H1 (cell line): ENCODE measurements around the gene CPTP. TPM values are rescaled to one million over a fixed set of nuclear protein-coding genes. Genes with fewer than 3 reads are reported as not detected.

Experiments used
- ATF3 ChIP-seq: IDR thresholded peaks from 2 replicates; pipeline ENCODE4 v1.6.1; 2011; ENCODE audit warnings: low read depth, mild to moderate bottlenecking, low read length; ENCODE audit not compliant: insufficient read depth
- BACH1 ChIP-seq: IDR thresholded peaks from 2 replicates; pipeline ENCODE4 v1.6.1; 2012; ENCODE audit warnings: low read length, improper control_type of control experiment
- CREB1 ChIP-seq: IDR thresholded peaks from 2 replicates; pipeline ENCODE4 v1.6.1; 2012; ENCODE audit warnings: inconsistent platforms
- CTBP2 ChIP-seq: IDR thresholded peaks from 2 replicates; pipeline ENCODE4 v1.7.0; 2011; ENCODE audit warnings: borderline replicate concordance, mild to moderate bottlenecking, moderate library complexity, mixed read lengths, low read length; ENCODE audit not compliant: insufficient read depth, insufficient read length
- EGR1 ChIP-seq: IDR thresholded peaks from 2 replicates; pipeline ENCODE4 v1.6.1; 2011; ENCODE audit warnings: low read depth, low read length, borderline replicate concordance
- FOSL1 ChIP-seq: IDR thresholded peaks from 2 replicates; pipeline ENCODE4 v1.6.1; 2011; ENCODE audit warnings: mild to moderate bottlenecking, low read depth, low read length, moderate library complexity; ENCODE audit not compliant: insufficient read depth
- GABPA ChIP-seq: IDR thresholded peaks from 2 replicates; pipeline ENCODE4 v1.6.1; 2011; ENCODE audit warnings: mild to moderate bottlenecking, low read length, moderate library complexity, borderline replicate concordance; ENCODE audit not compliant: insufficient read depth
- HDAC2 ChIP-seq, 2 experiments: fragments of 300-600 bp in 1 of 2; sonication (generic) in 1 of 2; IDR thresholded peaks; 2 replicates each; pipeline ENCODE4 v1.6.1; 2011 to 2012; ENCODE audit warnings: low read depth in 2 of 2, low read length in 2 of 2, mild to moderate bottlenecking in 2 of 2, moderate library complexity in 2 of 2, borderline replicate concordance in 1 of 2, inconsistent platforms in 1 of 2
- HDAC6 ChIP-seq: IDR thresholded peaks from one replicate; pipeline ENCODE4 v1.7.1; 2012; ENCODE audit warnings: low read depth, mild to moderate bottlenecking, inconsistent platforms, low read length, moderate library complexity
- JUND ChIP-seq: IDR thresholded peaks from 2 replicates; pipeline ENCODE4 v1.6.1; 2011; ENCODE audit warnings: mild to moderate bottlenecking, improper control_type of control experiment, low read length
- NANOG ChIP-seq: IDR thresholded peaks from 2 replicates; pipeline ENCODE4 v1.6.1; 2011; ENCODE audit warnings: low read length, low read depth, mild to moderate bottlenecking, inconsistent platforms; ENCODE audit not compliant: insufficient read depth, poor library complexity, severe bottlenecking
- PHF8 ChIP-seq: fragments of 200-600 bp; sonication (generic); conservative IDR thresholded peaks from 2 replicates; pipeline ENCODE4 v1.7.1; 2012; ENCODE audit warnings: low read depth, mild to moderate bottlenecking, inconsistent platforms, low read length, moderate library complexity
- POU5F1 ChIP-seq: IDR thresholded peaks from 2 replicates; pipeline ENCODE4 v1.6.1; 2011; ENCODE audit warnings: low read depth, mild to moderate bottlenecking, low read length, moderate library complexity
- SUZ12 ChIP-seq: fragments of 200-600 bp; sonication (generic); IDR thresholded peaks from 2 replicates; pipeline ENCODE4 v1.6.1; 2012; ENCODE audit warnings: mild to moderate bottlenecking, inconsistent platforms, low read length, moderate library complexity, mixed read lengths
- TAF1 ChIP-seq: IDR thresholded peaks from 2 replicates; pipeline ENCODE4 v1.6.1; 2011; ENCODE audit warnings: mild to moderate bottlenecking, low read depth, low read length
- polyA plus RNA-seq, 7 experiments: library from polyadenylated mRNA; depleted of rRNA in 3 of 7; stranded (reverse) in 5 of 7; unstranded in 2 of 7; fragments of >200 nt in 5 of 7; fragments of 200-250 nt in 2 of 7; gene quantifications; 1 replicate in 5 of 7; 2 replicates in 1 of 7; 4 replicates in 1 of 7; pipeline versions ENCODE4 v1.2.1 to v1.2.3, GENCODE V29; 2011 to 2013; ENCODE audit warnings: missing spikeins in 2 of 7, mixed read lengths in 2 of 7
- total RNA-seq: library from RNA; stranded (reverse); fragmentation: NEBNext Ultra II Directional; extraction: Animal tissue kit (Norgen Biotek cat#: 25700); gene quantifications from 2 replicates; pipeline ENCODE4 v1.2.1, GENCODE V29; 2021
- TF ChIP-seq, protein P1 (sequence below): IDR thresholded peaks from 2 replicates; pipeline ENCODE4 v1.6.1; 2012; ENCODE audit warnings: low read length, inconsistent platforms
- TF ChIP-seq, protein P2 (sequence below): IDR thresholded peaks from 2 replicates; pipeline ENCODE4 v1.6.1; 2012; ENCODE audit warnings: inconsistent platforms
- TF ChIP-seq, protein P3 (sequence below), 3 experiments: IDR thresholded peaks; 1 replicate in 2 of 3; 2 replicates in 1 of 3; pipeline versions ENCODE4 v1.5.1 to v1.6.1; 2011; ENCODE audit warnings: low read length in 3 of 3, mild to moderate bottlenecking in 3 of 3, inconsistent platforms in 2 of 3, low read depth in 1 of 3, moderate library complexity in 1 of 3; ENCODE audit not compliant: insufficient read depth in 1 of 3; ENCODE audit errors: control extremely low read depth in 1 of 3

The CPTP gene
- total and polyA plus RNA-seq, 2 of the 8 experiments (the other 6 are each of a cell fraction or from before 2014, with no cell fraction given) = 8.1 to 10.6 TPM

DNA sequence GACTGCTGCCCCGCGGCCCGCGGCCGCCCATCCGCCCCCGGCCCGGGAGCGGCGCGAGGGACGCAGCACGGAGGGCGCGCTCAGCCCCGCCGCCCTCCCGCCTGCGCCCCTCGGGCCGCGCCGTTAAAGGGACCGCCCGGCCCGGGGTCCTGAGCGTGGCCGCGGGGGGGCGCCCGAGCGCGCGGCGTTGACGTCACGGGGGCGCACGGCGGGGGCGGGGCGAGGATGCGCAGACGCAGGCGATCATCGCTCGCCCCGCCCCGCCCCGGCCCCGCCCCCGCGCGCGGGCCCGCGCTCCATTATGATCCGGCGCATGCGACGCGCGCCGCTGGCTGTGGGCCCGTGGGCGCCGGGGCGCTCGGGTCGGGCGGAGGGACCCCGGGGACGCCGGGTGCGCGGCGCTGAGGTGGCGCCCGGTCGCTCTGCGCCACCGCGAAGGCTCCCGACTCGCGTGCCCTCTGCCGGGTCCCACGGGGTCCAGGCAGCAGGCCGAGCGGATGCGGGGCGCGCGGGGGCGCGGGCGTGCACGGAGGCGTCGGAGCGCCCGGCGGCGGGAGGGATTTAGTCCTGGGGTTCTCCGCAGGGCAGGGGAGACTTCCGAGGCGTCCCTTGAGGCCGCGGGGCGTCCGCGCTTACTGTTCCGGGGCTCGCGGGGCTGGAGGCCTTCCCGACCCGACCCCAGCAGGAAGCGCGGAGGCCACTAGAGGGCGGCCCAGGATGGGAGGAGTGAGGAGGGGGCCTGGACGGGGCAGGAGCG lies 24.8 kb downstream of the CPTP start, which contains the start of gene DVL1 (continued):
- TF ChIP-seq BACH1 (no peak), HDAC6 (no peak), CREB1 (peak; percentile 82), PHF8 (peak; percentile 58), HDAC2 (IDR thresholded peaks at IDR 0.05; ENCODE audit: borderline replicate concordance in 1 of 2, low read depth in 2 of 2, low read length in 2 of 2) (no peak), ATF3 (no peak), FOSL1 (no peak), SUZ12 (no peak), TAF1 (no peak), POU5F1 (no peak), EGR1 (0 out of 2 replicates have a peak, but pooled peaks have one; percentile 40), NANOG (no peak), CTBP2 (no peak), GABPA (no peak), JUND (no peak)
- TF ChIP-seq, protein P1, sequence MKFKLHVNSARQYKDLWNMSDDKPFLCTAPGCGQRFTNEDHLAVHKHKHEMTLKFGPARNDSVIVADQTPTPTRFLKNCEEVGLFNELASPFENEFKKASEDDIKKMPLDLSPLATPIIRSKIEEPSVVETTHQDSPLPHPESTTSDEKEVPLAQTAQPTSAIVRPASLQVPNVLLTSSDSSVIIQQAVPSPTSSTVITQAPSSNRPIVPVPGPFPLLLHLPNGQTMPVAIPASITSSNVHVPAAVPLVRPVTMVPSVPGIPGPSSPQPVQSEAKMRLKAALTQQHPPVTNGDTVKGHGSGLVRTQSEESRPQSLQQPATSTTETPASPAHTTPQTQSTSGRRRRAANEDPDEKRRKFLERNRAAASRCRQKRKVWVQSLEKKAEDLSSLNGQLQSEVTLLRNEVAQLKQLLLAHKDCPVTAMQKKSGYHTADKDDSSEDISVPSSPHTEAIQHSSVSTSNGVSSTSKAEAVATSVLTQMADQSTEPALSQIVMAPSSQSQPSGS = no peak
- TF ChIP-seq, protein P2, sequence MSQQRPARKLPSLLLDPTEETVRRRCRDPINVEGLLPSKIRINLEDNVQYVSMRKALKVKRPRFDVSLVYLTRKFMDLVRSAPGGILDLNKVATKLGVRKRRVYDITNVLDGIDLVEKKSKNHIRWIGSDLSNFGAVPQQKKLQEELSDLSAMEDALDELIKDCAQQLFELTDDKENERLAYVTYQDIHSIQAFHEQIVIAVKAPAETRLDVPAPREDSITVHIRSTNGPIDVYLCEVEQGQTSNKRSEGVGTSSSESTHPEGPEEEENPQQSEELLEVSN = no peak
- TF ChIP-seq, protein P3, sequence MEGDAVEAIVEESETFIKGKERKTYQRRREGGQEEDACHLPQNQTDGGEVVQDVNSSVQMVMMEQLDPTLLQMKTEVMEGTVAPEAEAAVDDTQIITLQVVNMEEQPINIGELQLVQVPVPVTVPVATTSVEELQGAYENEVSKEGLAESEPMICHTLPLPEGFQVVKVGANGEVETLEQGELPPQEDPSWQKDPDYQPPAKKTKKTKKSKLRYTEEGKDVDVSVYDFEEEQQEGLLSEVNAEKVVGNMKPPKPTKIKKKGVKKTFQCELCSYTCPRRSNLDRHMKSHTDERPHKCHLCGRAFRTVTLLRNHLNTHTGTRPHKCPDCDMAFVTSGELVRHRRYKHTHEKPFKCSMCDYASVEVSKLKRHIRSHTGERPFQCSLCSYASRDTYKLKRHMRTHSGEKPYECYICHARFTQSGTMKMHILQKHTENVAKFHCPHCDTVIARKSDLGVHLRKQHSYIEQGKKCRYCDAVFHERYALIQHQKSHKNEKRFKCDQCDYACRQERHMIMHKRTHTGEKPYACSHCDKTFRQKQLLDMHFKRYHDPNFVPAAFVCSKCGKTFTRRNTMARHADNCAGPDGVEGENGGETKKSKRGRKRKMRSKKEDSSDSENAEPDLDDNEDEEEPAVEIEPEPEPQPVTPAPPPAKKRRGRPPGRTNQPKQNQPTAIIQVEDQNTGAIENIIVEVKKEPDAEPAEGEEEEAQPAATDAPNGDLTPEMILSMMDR (IDR thresholded peaks at IDR 0.05; ENCODE audit: control extremely low read depth in 1 of 3, insufficient read depth in 1 of 3, low read depth in 1 of 3, low read length in 3 of 3) = peak in 2 of 3 experiments; percentile 33 to 56; a peak in 3 of 4 replicates
